HL-60/S4 treated with phorbol 12-myristate 13-acetate at 8.2 ng/mL for 4 days and 3 days (cell line): ENCODE measurements around the gene RPS25.
"Not testable (repeated sequence)": the region's sequence is repeated elsewhere in the genome, so short reads cannot be mapped to it uniquely, and the experiment has no call there.

Experiments
- in situ Hi-C: fragments of 300-500 bp; cut with MboI; formaldehyde crosslinking; loops from 2 replicates; pipeline ENCODE4 v1.15.0; 2022; ENCODE audit warnings: low sequenced_read_pairs

RPS25 gene

DNA sequence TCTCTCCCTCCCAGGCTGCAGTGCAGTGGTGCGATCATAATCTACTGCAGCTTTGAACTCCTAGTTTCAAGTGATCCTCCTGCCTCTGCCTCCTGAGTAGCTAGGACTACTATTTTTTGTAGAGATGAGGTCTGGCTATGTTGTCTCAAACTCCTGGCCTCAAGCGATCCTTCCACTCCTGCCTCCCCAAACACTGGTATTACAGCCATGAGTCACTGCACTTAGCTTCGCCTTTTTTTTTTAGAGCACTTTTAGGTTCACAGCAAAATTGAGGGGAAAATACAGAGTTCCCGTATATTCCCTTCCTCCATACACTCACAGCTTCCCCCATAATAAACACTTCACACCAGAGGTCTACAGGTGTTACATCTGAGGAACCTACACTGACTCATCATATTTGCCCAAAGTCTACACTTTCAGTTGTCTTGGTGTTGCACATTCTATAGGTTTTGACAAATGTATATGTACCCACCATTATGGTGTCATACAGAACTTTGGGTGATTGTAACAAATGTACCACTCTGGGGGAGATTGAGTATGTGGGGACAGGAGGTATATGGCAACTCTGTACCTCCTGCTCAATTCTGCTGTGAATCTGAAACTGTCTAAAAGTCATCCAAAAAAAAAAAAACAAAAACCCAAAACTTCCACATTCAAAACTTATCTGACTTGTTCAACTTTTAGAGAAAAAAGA is 23.8 kb upstream of the RPS25 start:
- in situ Hi-C loops = no loop called here

GRCh38 chr11:119039471-119039870 is 21.3 kb upstream of the RPS25 start:
- in situ Hi-C loops = not testable (repeated sequence)

DNA sequence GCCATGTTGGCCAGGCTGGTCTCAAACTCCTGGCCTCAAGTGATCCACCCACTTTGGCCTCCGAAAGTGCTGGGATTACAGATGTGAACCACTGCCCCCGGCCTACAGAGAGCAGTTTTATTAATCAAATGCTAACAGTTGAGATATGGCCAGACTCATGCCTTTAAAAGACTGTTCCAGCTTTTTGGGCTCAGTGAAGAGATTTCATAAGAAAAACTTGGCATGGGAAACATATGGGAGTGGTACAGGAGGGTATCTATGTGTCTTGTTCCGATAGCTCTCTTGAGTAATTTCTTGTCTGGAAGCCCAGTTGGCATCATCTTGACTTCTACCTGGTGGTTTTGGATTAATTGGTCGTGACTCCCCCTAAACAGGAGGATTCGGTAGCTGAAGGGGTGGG is 20.7 kb upstream of the RPS25 start:
- in situ Hi-C loops = no loop called here

- in situ Hi-C loops = no loop called here
These were observed 16.7 kb upstream of the RPS25 start for GRCh38 chr11:119034813-119035212.

DNA sequence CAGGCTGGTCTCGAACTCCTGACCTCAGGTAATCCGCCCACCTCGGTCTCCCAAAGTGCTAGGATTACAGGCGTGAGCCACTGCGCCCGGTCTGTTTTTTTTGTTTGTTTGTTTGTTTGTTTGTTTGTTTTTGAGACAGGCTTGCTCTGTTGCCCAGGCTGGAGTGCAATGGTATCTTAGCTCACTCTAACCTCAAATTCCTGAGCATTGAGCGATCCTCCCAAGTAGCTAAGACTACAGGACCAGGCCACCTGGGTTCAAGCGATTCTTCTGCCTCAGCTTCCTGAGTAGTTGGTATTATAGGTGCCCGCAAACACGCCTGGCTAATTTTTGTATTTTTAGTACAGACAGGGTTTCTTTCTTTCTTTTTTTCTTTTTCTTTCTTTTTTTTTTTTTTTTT is 15.3 kb upstream of the RPS25 start:
- in situ Hi-C loops = not testable (repeated sequence)

DNA sequence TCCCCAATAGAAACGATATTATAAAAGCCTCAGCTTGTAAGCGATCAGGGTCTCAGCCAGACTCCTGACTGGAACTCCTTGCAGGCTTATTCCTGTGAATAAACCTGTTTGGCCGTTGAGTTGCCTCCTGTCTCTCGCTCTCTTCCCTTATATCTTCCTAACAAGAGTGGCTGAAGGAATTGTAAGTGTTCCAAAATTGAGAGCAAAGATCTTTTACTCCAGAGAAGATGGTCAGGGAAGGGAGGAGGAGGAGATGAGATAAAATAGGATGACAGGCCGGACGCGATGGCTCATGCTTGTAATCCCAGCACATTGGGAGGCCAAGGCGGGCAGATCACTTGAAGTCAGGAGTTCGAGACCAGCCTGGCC is 13.8 kb upstream of the RPS25 start:
- in situ Hi-C loops = no loop called here

DNA sequence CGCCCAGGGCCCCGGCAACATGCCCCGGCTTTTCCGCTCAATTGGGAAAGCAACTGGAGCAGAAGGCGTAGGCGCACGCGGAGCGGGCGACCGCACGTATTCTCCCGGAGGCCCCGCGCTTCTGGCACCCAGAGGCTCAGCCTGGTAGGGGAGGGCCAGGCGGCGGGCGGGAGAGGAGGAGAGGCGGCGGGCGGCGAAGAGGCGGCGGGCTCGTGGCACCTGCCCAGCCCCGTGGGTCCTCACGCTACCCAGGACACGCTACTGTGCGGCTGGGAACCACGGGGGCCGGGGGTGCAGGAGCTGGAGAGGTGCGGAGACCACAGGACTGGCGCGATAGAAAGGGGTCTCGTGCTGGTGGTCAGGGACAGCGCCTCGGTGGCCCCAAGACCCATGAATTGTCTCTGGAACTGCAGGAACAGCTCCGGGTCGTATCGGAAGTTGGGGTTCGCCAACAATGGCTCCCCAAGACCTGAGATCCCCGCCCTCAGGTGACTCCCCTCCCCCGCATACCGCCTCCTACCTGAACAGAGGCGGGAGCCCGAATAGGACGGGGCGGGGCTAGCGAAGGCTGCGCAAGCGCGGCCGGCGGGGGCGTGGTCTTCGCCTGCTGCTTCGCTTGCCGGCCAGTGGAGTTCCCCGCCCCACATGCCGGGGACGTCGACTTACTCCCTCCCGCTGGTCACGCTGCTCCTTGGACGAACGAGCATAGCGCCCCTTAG is 12.3 kb upstream of the RPS25 start, which contains the start of gene SLC37A4:
Gene SLC37A4, minus strand, starts transcription at position 549 of the 719 bp plus-strand sequence.
- in situ Hi-C loops = no loop called here

GRCh38 chr11:119030029-119030328 is 11.8 kb upstream of the RPS25 start:
- in situ Hi-C loops = no loop called here

DNA sequence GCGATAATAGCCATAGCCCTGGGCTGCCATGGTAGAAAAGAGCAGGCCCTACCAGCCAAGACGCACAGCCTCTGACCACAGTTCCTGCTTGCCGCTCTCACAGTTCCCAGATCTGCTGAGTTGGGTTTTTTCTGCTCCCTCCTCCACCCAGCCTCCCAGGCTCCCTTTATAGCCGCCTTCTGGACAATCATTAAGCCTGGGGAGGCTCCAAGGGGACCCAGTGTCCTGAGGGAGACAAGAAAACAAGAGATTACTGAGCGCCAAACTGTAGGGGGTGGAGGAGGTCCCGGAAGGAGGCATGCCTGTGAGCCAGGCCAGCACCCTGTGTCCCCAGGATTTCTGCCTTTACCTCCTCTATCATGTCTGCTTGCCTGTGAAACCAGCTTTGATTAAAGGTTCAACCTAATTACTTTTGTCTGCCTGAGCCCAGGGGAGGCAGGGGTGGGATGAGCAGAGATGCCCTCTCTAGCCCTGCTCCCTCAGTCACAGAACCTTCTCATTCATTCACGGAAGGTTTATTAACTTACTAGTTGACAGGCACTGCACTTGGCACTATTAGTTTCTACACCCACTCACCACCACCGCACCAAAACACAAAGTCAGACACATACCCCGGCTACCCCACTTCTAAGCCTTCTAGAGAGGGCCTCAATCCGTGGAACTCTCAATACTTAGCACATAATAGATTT is 11.3 kb upstream of the RPS25 start:
- in situ Hi-C loops = no loop called here

DNA sequence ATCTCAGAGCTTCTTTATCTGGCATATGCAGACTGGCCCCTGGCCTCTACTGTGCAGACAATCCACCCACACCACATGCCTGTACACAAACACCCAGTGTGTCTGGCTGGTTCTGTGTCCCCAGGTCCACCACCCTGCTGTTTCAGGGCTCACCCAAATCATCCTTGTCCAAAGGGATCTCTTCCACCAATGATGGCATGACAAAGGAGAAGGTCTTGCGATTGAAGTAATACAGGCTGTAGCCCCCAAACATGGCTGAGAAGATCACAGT is 10.9 kb upstream of the RPS25 start:
- in situ Hi-C loops = no loop called here

DNA sequence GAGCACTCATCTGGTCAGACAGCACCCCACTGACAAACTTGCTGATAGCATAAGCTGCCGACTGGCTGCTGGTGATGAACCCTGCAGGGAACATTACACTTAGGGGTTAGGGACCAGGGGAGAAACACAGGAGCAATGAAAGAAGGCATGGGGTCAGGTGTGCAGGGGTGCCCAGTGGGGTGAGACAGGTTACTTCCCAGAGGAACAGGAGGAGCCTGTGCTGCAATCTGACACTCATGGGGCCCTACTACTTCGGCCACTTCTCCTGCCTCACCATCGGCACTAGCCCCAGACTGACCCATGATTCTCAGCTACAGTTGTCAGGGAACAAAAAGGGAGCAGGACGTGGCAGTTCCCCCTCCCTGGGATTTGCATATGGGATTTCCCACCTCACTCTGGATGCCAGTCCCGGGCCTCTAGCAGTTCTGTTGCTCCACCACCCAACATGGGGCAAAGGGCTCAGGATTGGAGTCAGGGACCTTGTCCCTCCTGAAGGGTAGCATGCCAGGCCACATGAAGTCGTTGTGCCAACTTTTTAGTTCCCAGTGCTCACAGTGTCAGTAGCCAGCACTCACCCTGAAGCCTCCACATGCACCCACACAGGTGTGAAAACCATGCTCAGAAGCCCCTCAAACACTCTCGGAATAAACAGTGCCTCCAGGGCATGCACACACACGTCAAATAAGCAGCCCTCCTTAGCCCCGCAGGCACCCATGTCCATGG is 10.4 kb upstream of the RPS25 start:
- in situ Hi-C loops = no loop called here

- in situ Hi-C loops = no loop called here
These were observed 9.6 kb upstream of the RPS25 start for GRCh38 chr11:119027561-119028345.

DNA sequence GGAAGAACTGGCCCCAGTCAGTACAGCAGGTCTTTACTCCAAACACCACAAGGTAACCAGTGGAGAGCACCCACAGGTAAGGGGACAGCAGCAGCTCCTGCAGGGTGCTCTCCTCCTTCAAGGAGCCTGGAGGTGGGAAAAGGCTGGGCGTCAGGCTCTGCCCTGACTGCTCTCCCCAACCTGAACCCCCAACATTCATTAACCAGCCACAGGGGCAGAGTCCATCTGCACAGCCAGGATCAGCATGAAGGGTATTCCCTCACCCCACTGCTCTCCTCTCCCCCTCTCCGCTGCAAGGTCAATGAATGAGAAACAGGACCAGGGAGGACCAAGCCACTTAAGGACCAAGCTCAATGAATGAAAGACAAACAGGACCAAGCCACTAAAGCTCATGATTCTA is 8.8 kb upstream of the RPS25 start:
- in situ Hi-C loops = no loop called here

GRCh38 chr11:119025978-119026766 is 8.0 kb upstream of the RPS25 start:
- in situ Hi-C loops = no loop called here

DNA sequence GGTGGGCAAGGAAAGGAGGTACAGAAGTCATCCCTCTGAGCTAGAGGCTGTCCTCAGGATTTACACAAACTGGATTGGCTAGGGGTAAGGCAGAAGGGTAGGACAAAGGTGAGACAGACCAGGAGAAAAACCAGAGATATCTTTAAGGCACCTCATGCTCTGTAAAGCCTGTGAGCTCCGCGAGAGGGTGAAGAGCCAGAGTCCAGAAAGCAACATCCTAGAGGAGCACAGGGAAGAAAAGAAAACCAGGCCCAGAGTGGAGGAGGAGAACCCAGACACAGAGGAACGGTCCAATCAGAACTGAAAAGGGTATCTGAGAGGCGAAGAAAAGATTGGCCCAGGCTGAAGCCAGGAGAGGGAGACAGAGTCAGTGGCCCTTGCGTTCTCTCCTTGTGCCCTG is 7.4 kb upstream of the RPS25 start:
- in situ Hi-C loops = no loop called here

GRCh38 chr11:119025099-119025473 is 6.9 kb upstream of the RPS25 start:
- in situ Hi-C loops = no loop called here

DNA sequence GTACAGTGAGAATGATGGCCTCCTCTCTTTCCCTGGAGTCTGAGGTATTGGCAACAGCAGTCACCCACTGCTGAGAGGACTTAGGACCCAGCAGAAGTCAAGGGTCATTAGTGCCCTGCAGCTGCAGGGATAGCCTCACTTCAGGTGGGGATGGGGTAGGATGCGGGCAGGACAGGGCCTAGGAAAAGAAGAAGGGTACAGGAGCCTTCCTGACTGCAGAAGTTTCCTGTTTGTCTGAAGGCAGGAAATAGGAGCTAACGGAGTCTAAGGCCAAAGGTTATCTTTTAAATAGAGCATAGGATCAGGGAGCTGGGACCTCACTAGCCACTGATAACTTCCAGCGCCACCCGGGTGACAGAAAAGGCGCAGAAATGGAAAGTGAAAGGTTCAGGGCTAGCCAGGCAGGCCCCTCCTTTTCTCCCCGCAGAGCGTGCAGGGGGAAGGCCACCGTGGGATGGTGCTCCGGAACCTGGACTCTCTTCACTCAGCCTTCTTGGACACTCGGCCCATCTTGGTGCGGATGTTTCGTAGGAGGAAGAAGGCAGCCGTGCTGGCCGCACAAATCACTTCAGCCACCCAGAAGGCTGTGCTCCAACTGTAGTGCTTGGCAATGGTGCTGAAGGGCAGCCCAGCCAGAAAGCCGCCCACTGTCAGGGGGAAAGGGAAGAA is 6.4 kb upstream of the RPS25 start:
- in situ Hi-C loops = no loop called here

- in situ Hi-C loops = no loop called here
These were observed 5.6 kb upstream of the RPS25 start for GRCh38 chr11:119023741-119024140.

DNA sequence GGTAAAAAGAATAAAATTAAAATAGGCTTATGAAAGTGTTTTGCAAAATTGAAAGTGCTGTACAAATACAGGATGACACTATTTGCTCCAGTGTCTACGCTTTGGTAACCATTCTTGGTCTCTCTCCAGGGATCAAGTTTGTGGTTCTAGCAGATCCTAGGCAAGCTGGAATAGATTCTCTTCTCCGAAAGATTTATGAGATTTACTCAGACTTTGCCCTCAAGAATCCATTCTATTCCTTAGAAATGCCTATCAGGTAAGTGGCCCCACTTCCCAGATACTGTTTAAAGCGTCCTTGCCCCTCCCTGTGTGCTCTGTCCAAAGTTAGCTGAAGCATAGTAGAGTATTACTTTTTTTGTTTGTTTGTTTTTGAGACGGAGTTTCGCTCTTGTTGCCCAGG is 3.5 kb upstream of the RPS25 start:
- in situ Hi-C loops = no loop called here

DNA sequence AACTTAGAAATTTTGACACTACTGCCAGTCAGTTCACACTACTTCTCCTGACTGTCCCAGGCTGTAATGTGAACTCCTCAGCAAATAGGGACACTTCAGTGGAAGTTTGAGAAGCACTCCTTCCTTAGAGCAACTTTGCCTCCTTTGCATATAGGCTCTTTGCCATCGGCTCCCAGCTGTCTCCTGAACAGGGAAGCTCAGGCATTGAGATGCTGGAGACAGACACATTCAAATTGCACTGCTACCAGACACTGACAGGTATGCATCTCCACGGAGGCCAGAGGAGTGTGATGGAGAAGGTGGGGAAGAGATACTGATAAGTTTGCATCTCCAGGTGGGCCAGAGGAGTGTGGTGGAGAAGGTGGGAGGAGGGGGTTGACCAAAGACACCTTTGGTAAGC is 1.9 kb upstream of the RPS25 start:
- in situ Hi-C loops = no loop called here
